HepG2 (cell line): ENCODE data around the gene CDH1. TPM values are rescaled to one million over a fixed set of nuclear protein-coding genes. Genes with fewer than 3 reads are reported as not detected.

Experiments used
- AGO1 ChIP-seq: fragments of 200-400 bp; formaldehyde crosslinking; IDR thresholded peaks from 2 replicates; pipeline ENCODE4 v1.6.1; 2017; ENCODE audit warnings: mild to moderate bottlenecking, low read depth, low read length, moderate library complexity; ENCODE audit not compliant: poor library complexity, severe bottlenecking
- AGO2 ChIP-seq: fragments of 200-400 bp; formaldehyde crosslinking; optimal IDR thresholded peaks from 2 replicates; pipeline ENCODE3; 2017; ENCODE audit warnings: mild to moderate bottlenecking, low read depth, low read length, moderate library complexity
- FLYWCH1 ChIP-seq: sonication (generic); formaldehyde crosslinking; IDR thresholded peaks from 2 replicates; pipeline ENCODE4 v1.8.1; 2023; ENCODE audit warnings: mild to moderate bottlenecking, missing genetic modification reagents
- PRMT3 ChIP-seq: sonication (generic); formaldehyde crosslinking; IDR thresholded peaks from 2 replicates; pipeline ENCODE4 v1.8.1; 2022; ENCODE audit warnings: low read depth, mild to moderate bottlenecking, moderate library complexity, missing genetic modification reagents, borderline replicate concordance
- TFAP4 ChIP-seq: sonication (generic); IDR thresholded peaks from 2 replicates; pipeline ENCODE4 v1.6.1; 2016; ENCODE audit warnings: low read depth, borderline replicate concordance
- ZNF83 ChIP-seq: sonication (generic); formaldehyde crosslinking; IDR thresholded peaks from 2 replicates; pipeline ENCODE4 v1.4.0; 2020; ENCODE audit warnings: missing genetic modification reagents, mild to moderate bottlenecking, borderline replicate concordance
- polyA plus RNA-seq, 8 experiments: library from polyadenylated mRNA; depleted of rRNA in 3 of 8; stranded (reverse) in 7 of 8; unstranded in 1 of 8; fragments of >200 nt; fragmentation: Illumina TruSeq in 4 of 8; extraction: Trizol in 4 of 8; gene quantifications; 2 replicates each; pipeline versions ENCODE4 v1.2.1 to v1.2.3, GENCODE V29; 2011 to 2016; ENCODE audit warnings: low read depth in 4 of 8, missing spikeins in 1 of 8, mixed read lengths in 1 of 8; ENCODE audit not compliant: insufficient read depth in 1 of 8
- total RNA-seq, 5 experiments: library from RNA; depleted of rRNA; stranded (reverse); fragments of >200 nt; fragmentation: Illumina TruSeq; extraction: Trizol; gene quantifications; 2 replicates each; pipeline ENCODE4 v1.2.3, GENCODE V29; 2016; ENCODE audit warnings: low read depth in 1 of 5
- TF ChIP-seq, protein P1 (sequence below): sonication (generic); formaldehyde crosslinking; IDR thresholded peaks from 2 replicates; pipeline ENCODE4 v1.5.0; 2020; ENCODE audit warnings: mild to moderate bottlenecking, missing genetic modification reagents, borderline replicate concordance
- TF ChIP-seq, protein P2 (sequence below): sonication (generic); formaldehyde crosslinking; IDR thresholded peaks from 2 replicates; pipeline ENCODE4 v1.8.1; 2022; ENCODE audit warnings: low read depth, mild to moderate bottlenecking, missing genetic modification reagents
- TF ChIP-seq, protein P3 (sequence below): sonication (generic); formaldehyde crosslinking; IDR thresholded peaks from 2 replicates; pipeline ENCODE4 v1.4.0; 2020; ENCODE audit warnings: low read depth, mild to moderate bottlenecking, missing genetic modification reagents
- TF ChIP-seq, protein P4 (sequence below): sonication (generic); formaldehyde crosslinking; IDR thresholded peaks from 2 replicates; pipeline ENCODE4 v1.9.0; 2022; ENCODE audit warnings: missing genetic modification reagents, mild to moderate bottlenecking, borderline replicate concordance

Gene CDH1
- total and polyA plus RNA-seq, 2 of the 13 experiments (the other 11 are each of a cell fraction or from before 2014, with no cell fraction given), result 0.95 to 9.8 TPM

DNA sequence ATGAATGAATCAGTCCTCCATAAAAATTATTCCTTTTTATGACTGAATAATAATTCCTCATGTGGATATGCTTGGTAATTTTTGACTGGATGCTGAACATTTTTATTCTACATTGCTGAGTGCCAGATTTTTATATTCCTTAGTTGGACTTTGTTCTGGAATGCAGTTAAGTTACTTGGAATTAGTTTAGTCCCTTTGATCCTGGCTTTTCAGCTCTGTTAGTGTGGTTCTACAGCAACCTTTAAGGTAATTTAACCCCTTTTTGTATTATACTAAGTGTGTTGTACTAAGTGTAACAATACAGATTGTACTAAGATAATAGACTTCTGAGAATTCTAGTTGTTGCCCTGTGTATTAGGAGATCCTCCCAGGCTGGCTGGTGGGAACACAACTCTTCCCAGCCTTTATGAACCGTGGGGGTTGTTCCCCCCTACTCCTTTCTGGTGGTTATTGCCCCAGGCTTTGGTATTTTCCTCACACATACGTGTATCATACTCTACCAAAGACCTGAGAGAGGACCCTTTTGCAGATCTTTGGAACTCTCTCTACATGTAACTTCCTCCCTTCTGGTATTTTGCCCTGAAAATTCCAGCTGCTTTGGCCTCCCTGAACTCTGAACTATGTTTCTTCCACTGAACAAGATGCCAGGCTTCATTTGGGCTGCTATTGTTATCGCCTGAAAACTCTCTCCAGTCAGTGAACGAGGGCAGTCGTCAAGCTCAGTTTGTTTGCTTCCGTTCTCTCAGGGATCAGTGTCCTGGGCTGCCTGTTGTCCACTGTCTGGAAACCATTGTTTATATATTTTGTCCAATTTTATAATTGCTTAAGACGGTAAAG, 136.8 kb downstream of the CDH1 start (continued):
- TF ChIP-seq TFAP4, result peak; percentile 54; the same call in 1 of the 2 replicates
- TF ChIP-seq FLYWCH1 (CRISPR knock-in tag), result peak; percentile 49; the same call in 1 of the 2 replicates
- TF ChIP-seq, protein P1, sequence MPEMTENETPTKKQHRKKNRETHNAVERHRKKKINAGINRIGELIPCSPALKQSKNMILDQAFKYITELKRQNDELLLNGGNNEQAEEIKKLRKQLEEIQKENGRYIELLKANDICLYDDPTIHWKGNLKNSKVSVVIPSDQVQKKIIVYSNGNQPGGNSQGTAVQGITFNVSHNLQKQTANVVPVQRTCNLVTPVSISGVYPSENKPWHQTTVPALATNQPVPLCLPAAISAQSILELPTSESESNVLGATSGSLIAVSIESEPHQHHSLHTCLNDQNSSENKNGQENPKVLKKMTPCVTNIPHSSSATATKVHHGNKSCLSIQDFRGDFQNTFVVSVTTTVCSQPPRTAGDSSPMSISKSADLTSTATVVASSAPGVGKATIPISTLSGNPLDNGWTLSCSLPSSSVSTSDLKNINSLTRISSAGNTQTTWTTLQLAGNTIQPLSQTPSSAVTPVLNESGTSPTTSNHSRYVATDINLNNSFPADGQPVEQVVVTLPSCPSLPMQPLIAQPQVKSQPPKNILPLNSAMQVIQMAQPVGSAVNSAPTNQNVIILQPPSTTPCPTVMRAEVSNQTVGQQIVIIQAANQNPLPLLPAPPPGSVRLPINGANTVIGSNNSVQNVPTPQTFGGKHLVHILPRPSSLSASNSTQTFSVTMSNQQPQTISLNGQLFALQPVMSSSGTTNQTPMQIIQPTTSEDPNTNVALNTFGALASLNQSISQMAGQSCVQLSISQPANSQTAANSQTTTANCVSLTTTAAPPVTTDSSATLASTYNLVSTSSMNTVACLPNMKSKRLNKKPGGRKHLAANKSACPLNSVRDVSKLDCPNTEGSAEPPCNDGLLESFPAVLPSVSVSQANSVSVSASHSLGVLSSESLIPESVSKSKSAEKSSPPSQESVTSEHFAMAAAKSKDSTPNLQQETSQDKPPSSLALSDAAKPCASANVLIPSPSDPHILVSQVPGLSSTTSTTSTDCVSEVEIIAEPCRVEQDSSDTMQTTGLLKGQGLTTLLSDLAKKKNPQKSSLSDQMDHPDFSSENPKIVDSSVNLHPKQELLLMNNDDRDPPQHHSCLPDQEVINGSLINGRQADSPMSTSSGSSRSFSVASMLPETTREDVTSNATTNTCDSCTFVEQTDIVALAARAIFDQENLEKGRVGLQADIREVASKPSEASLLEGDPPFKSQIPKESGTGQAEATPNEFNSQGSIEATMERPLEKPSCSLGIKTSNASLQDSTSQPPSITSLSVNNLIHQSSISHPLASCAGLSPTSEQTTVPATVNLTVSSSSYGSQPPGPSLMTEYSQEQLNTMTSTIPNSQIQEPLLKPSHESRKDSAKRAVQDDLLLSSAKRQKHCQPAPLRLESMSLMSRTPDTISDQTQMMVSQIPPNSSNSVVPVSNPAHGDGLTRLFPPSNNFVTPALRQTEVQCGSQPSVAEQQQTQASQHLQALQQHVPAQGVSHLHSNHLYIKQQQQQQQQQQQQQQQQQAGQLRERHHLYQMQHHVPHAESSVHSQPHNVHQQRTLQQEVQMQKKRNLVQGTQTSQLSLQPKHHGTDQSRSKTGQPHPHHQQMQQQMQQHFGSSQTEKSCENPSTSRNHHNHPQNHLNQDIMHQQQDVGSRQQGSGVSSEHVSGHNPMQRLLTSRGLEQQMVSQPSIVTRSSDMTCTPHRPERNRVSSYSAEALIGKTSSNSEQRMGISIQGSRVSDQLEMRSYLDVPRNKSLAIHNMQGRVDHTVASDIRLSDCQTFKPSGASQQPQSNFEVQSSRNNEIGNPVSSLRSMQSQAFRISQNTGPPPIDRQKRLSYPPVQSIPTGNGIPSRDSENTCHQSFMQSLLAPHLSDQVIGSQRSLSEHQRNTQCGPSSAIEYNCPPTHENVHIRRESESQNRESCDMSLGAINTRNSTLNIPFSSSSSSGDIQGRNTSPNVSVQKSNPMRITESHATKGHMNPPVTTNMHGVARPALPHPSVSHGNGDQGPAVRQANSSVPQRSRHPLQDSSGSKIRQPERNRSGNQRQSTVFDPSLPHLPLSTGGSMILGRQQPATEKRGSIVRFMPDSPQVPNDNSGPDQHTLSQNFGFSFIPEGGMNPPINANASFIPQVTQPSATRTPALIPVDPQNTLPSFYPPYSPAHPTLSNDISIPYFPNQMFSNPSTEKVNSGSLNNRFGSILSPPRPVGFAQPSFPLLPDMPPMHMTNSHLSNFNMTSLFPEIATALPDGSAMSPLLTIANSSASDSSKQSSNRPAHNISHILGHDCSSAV, result no peak
- no peak for TF ChIP-seq ZNF83 (CRISPR knock-in tag)
- no peak for TF ChIP-seq PRMT3
- TF ChIP-seq, protein P2, sequence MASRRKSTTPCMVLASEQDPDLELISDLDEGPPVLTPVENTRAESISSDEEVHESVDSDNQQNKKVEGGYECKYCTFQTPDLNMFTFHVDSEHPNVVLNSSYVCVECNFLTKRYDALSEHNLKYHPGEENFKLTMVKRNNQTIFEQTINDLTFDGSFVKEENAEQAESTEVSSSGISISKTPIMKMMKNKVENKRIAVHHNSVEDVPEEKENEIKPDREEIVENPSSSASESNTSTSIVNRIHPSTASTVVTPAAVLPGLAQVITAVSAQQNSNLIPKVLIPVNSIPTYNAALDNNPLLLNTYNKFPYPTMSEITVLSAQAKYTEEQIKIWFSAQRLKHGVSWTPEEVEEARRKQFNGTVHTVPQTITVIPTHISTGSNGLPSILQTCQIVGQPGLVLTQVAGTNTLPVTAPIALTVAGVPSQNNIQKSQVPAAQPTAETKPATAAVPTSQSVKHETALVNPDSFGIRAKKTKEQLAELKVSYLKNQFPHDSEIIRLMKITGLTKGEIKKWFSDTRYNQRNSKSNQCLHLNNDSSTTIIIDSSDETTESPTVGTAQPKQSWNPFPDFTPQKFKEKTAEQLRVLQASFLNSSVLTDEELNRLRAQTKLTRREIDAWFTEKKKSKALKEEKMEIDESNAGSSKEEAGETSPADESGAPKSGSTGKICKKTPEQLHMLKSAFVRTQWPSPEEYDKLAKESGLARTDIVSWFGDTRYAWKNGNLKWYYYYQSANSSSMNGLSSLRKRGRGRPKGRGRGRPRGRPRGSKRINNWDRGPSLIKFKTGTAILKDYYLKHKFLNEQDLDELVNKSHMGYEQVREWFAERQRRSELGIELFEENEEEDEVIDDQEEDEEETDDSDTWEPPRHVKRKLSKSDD, result no peak
- TF ChIP-seq, protein P3, sequence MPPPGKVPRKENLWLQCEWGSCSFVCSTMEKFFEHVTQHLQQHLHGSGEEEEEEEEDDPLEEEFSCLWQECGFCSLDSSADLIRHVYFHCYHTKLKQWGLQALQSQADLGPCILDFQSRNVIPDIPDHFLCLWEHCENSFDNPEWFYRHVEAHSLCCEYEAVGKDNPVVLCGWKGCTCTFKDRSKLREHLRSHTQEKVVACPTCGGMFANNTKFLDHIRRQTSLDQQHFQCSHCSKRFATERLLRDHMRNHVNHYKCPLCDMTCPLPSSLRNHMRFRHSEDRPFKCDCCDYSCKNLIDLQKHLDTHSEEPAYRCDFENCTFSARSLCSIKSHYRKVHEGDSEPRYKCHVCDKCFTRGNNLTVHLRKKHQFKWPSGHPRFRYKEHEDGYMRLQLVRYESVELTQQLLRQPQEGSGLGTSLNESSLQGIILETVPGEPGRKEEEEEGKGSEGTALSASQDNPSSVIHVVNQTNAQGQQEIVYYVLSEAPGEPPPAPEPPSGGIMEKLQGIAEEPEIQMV, result no peak
- no peak for TF ChIP-seq AGO1
- TF ChIP-seq AGO2, result no peak
- TF ChIP-seq, protein P4, sequence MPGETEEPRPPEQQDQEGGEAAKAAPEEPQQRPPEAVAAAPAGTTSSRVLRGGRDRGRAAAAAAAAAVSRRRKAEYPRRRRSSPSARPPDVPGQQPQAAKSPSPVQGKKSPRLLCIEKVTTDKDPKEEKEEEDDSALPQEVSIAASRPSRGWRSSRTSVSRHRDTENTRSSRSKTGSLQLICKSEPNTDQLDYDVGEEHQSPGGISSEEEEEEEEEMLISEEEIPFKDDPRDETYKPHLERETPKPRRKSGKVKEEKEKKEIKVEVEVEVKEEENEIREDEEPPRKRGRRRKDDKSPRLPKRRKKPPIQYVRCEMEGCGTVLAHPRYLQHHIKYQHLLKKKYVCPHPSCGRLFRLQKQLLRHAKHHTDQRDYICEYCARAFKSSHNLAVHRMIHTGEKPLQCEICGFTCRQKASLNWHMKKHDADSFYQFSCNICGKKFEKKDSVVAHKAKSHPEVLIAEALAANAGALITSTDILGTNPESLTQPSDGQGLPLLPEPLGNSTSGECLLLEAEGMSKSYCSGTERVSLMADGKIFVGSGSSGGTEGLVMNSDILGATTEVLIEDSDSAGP (CRISPR knock-in tag), result no peak
